GM23248 (cell line): Measurements from ENCODE around the gene IQGAP1.

Source experiments
- EZH2 ChIP-seq: fragments of 200-600 bp; sonication (generic); IDR thresholded peaks from 2 replicates; pipeline ENCODE4 v1.6.1; 2018; ENCODE audit warnings: antibody characterized with exemption, mild to moderate bottlenecking; ENCODE audit not compliant: insufficient read depth, poor library complexity, severe bottlenecking
- EZH2phosphoT487 ChIP-seq: fragments of 200-600 bp; sonication (generic); IDR thresholded peaks from 2 replicates; pipeline ENCODE4 v1.6.1; 2018; ENCODE audit warnings: antibody characterized with exemption, moderate library complexity, mild to moderate bottlenecking, low read depth; ENCODE audit not compliant: insufficient read depth

DNA sequence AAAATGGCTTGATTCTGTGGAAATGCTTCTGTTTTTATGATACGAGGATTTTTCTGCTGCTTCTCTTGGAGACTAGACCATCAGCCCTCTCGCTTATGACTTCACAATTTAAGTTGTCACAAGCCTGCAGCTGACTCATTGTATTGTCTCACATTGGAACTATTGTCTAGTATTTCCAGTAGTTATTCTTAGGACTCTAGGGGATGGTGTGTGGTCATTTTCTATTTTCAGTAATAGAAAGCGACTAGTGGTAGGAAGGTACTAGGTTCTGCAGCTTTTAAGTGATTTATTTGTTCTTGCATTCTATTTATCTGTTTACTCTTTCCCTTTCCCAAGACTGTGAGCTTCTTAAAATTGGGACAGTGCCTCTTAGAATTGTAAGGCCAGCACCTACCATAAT, 75.3 kb downstream of the IQGAP1 start:
- TF ChIP-seq EZH2phosphoT487 = no peak
- no peak for TF ChIP-seq EZH2
